ENCODE measurements around the gene TMEM150B.

GRCh38 chr19:55272142-55272541 lies 53.0 kb downstream of the TMEM150B start:
- TF ChIP-seq CTCF (conservative IDR thresholded peaks at IDR 0.05 in 1 of 2, IDR thresholded peaks at IDR 0.05 in 1 of 2; ENCODE audit: low read depth in 1 of 2, low read length in 2 of 2) (no peak), EZH2 (IDR thresholded peaks at IDR 0.05; ENCODE audit: low read length, missing control alignments) (no peak)

Data from fibroblast of lung (primary cell).